ENCODE data around the gene FAM151B. TPM values are rescaled to one million over a fixed set of nuclear protein-coding genes. Genes with fewer than 3 reads are reported as not detected.
A peak's percentile ranks its signal among the peaks of the same experiment; 100 is the strongest.

Gene FAM151B
- total and polyA plus RNA-seq, 2 of the 13 experiments (the other 11 are each of a cell fraction or from before 2014, with no cell fraction given), result 0.61 to 1.0 TPM

DNA sequence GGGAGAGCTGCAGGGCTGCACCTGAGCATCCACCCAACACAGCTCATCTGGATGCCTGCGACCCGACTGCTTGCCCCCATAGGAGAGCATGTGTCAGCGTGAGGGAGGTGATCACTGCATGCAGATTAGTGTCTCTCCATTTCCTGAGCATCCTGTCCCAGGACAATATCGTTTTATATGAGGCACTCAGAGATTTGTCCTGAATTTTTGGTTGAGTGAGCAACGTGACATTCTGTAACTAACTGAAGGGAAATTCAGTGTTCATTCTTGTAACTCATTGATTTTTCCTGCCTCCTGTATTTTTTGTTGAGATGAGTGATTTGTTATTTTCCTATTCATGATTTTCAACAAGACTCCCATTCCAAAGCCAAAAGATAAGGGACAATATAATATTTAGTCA lies 102.9 kb downstream of the FAM151B start (continued):
- TF ChIP-seq ZNF225 (CRISPR knock-in tag; IDR thresholded peaks at IDR 0.05), result no peak
- TF ChIP-seq ZNF709 (CRISPR knock-in tag; IDR thresholded peaks at IDR 0.05), result no peak
- TF ChIP-seq ZNF83 (CRISPR knock-in tag; IDR thresholded peaks at IDR 0.05; ENCODE audit: borderline replicate concordance), result no peak

GRCh38 chr5:80591352-80591751 lies 103.5 kb downstream of the FAM151B start:
- Histone ChIP-seq H4K20me1 (ENCODE audit: insufficient read depth, low read length) (no peaks in the 10 kb centered on the region), H2AFZ (ENCODE audit: low read length) (no peak overlapping the region), H3K36me3 (replicated peaks in 1 of 2; ENCODE audit: control insufficient read depth in 1 of 2, insufficient read depth in 2 of 2, low read length in 2 of 2) (no peaks in the 10 kb centered on the region), H3K4me1 (ENCODE audit: insufficient read depth, low read length) (peaks cover 60% of the 10 kb centered on the region), H3K27me3 (ENCODE audit: control insufficient read depth in 1 of 2, insufficient read depth in 2 of 2, low read length in 2 of 2) (no peaks in the 10 kb centered on the region; a peak in 1 of 5 replicates), H3K4me2 (ENCODE audit: low read depth, low read length) (peak overlapping the region; percentile 59; the same call in 1 of the 2 replicates), H3K27ac (ENCODE audit: extremely low read length, insufficient read depth, low read length) (no peak overlapping the region), H3K4me3 (replicated peaks in 1 of 3; ENCODE audit: insufficient read depth in 1 of 3, low read depth in 2 of 3, low read length in 3 of 3) (no peak overlapping the region), H3K79me2 (ENCODE audit: insufficient read depth, low read length) (no peaks in the 10 kb centered on the region), H3K9ac (ENCODE audit: insufficient read depth, low read depth, low read length) (no peak overlapping the region), H3K9me3 (ENCODE audit: low read length) (no peaks in the 10 kb centered on the region)
- ATAC-seq (no peak), FAIRE-seq (no peak), DNase-seq (ENCODE audit: low spot score) (no peak)
- TF ChIP-seq, protein P1, sequence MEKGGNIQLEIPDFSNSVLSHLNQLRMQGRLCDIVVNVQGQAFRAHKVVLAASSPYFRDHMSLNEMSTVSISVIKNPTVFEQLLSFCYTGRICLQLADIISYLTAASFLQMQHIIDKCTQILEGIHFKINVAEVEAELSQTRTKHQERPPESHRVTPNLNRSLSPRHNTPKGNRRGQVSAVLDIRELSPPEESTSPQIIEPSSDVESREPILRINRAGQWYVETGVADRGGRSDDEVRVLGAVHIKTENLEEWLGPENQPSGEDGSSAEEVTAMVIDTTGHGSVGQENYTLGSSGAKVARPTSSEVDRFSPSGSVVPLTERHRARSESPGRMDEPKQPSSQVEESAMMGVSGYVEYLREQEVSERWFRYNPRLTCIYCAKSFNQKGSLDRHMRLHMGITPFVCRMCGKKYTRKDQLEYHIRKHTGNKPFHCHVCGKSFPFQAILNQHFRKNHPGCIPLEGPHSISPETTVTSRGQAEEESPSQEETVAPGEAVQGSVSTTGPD (CRISPR knock-in tag; IDR thresholded peaks at IDR 0.05), result no peak
- TF ChIP-seq ZSCAN29 (CRISPR knock-in tag; conservative IDR thresholded peaks at IDR 0.05) (no peak), ZNF772 (CRISPR knock-in tag; IDR thresholded peaks at IDR 0.05) (no peak), ZNF629 (CRISPR knock-in tag; conservative IDR thresholded peaks at IDR 0.05) (no peak), ZBTB8A (CRISPR knock-in tag; IDR thresholded peaks at IDR 0.05; ENCODE audit: borderline replicate concordance, low read depth) (no peak), ZNF292 (CRISPR knock-in tag; IDR thresholded peaks at IDR 0.05; ENCODE audit: borderline replicate concordance, low read depth) (no peak), CBX2 (IDR thresholded peaks at IDR 0.05; ENCODE audit: low read depth, low read length) (no peak), CBX2 (CRISPR knock-in tag; IDR thresholded peaks at IDR 0.05; ENCODE audit: low read depth) (no peak), ZBTB20 (CRISPR knock-in tag; IDR thresholded peaks at IDR 0.05; ENCODE audit: borderline replicate concordance, low read depth) (no peak), ZFP90 (CRISPR knock-in tag; IDR thresholded peaks at IDR 0.05; ENCODE audit: borderline replicate concordance) (no peak), NFE2L2 (IDR thresholded peaks at IDR 0.05; ENCODE audit: low read length) (no peak), ZNF124 (CRISPR knock-in tag; IDR thresholded peaks at IDR 0.05) (no peak), TRIM24 (CRISPR knock-in tag; IDR thresholded peaks at IDR 0.05) (no peak), ZNF660 (CRISPR knock-in tag; IDR thresholded peaks at IDR 0.05; ENCODE audit: borderline replicate concordance, low read depth) (no peak), ZNF33B (CRISPR knock-in tag; IDR thresholded peaks at IDR 0.05) (no peak), SMYD3 (CRISPR knock-in tag; IDR thresholded peaks at IDR 0.05) (no peak), AGO2 (optimal IDR thresholded peaks at IDR 0.05; ENCODE audit: low read depth, low read length) (no peak), MTA1 (CRISPR knock-in tag; IDR thresholded peaks at IDR 0.05; ENCODE audit: borderline replicate concordance) (no peak)
- TF ChIP-seq, protein P2, sequence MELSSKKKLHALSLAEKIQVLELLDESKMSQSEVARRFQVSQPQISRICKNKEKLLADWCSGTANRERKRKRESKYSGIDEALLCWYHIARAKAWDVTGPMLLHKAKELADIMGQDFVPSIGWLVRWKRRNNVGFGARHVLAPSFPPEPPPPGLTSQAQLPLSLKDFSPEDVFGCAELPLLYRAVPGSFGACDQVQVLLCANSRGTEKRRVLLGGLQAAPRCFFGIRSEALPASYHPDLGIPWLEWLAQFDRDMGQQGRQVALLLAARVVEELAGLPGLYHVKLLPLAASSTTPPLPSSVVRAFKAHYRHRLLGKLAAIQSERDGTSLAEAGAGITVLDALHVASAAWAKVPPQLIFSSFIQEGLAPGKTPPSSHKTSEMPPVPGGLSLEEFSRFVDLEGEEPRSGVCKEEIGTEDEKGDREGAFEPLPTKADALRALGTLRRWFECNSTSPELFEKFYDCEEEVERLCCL (CRISPR knock-in tag; IDR thresholded peaks at IDR 0.05; ENCODE audit: borderline replicate concordance), result no peak
- POLR2A ChIA-PET, result no interaction called here
- WGBS (ENCODE audit: low lambda C conversion rate), result 58% methylated on average over 3 of the region's 3 CpGs
- CTCF ChIA-PET (ENCODE audit: low intra/inter-chr PET ratio, low total read pairs), result no interaction called here
- intact Hi-C loops (cut with micrococcal nuclease; ENCODE audit: unreplicated experiment) (loop anchor here (10.0 kb wide), 1 partner anchor 63 kb away; the partner anchor contains the start of genes DHFR and MSH3), in situ Hi-C loops (cut with HindIII; ENCODE audit: extremely low pct_ligation_motif_present, low pct_unique_long_range_greater_than_20kb) (no loop called here)
- no TSS peak for BruUV-seq (replicated peaks)

Data from HepG2 (cell line).